H1 (cell line): ENCODE results near the gene SOHLH1. TPM values are rescaled to one million over a fixed set of nuclear protein-coding genes. Genes with fewer than 3 reads are reported as not detected.

Experiments used
- CTCF ChIA-PET: fragments of 300-600 bp; sonication (Branson Sonifier 250); formaldehyde crosslinking; loops from one replicate; lab custom pipeline; 2021; ENCODE audit not compliant: partially characterized antibody; lab: Charles Lee
- POLR2A ChIA-PET: fragments of 300-600 bp; sonication (Branson Sonifier 250); formaldehyde crosslinking; loops from one replicate; lab custom pipeline; 2021; ENCODE audit warnings: inconsistent platforms; ENCODE audit not compliant: partially characterized antibody; lab: Charles Lee
- DNase-seq, 2 experiments: peaks; one replicate each; pipeline versions ENCODE4 v3.0.0 to v3.0.0-alpha.2; 2010 to 2022; ENCODE audit warnings: low spot score in 2 of 2, low read depth in 1 of 2, mixed read lengths in 1 of 2
- FAIRE-seq: peaks from 2 replicates; lab custom pipeline; 2011; peaks lifted over from hg19 to GRCh38; lab: Jason Lieb, UNC
- H2AFZ ChIP-seq: 2 replicates; pipeline ENCODE4 v1.8.1; 2012; ENCODE audit warnings: low read length, inconsistent platforms
- H2AK5ac ChIP-seq: 2 replicates; pipeline ENCODE4 v1.6.1; 2013; ENCODE audit warnings: low read depth, low read length
- H2BK120ac ChIP-seq: replicated peaks from 2 replicates; pipeline ENCODE3; 2013; ENCODE audit warnings: low read depth, low read length, inconsistent platforms
- H2BK12ac ChIP-seq: 2 replicates; pipeline ENCODE4 v1.6.1; 2013; ENCODE audit warnings: low read depth, low read length
- H2BK15ac ChIP-seq: 2 replicates; pipeline ENCODE4 v1.6.1; 2013; ENCODE audit warnings: low read length
- H2BK20ac ChIP-seq: 2 replicates; pipeline ENCODE4 v1.6.1; 2013; ENCODE audit warnings: low read length
- H2BK5ac ChIP-seq: 2 replicates; pipeline ENCODE4 v1.6.1; 2013; ENCODE audit warnings: low read depth, low read length
- H3K14ac ChIP-seq: 2 replicates; pipeline ENCODE4 v1.6.1; 2013; ENCODE audit warnings: inconsistent platforms; ENCODE audit not compliant: insufficient read length
- H3K18ac ChIP-seq: 2 replicates; pipeline ENCODE4 v1.6.1; 2013; ENCODE audit warnings: low read length; ENCODE audit errors: extremely low read depth
- H3K23ac ChIP-seq: 2 replicates; pipeline ENCODE4 v1.6.1; 2013; ENCODE audit warnings: inconsistent platforms; ENCODE audit not compliant: insufficient read length
- H3K23me2 ChIP-seq: 2 replicates; pipeline ENCODE4 v1.6.1; 2013; ENCODE audit warnings: low read depth, low read length
- H3K27ac ChIP-seq: 2 replicates; pipeline ENCODE4 v1.6.1; 2011; ENCODE audit warnings: low read depth, low read length, inconsistent platforms
- H3K27me3 ChIP-seq, 4 experiments: replicated peaks in 1 of 4; 1 replicate in 1 of 4; 2 replicates in 3 of 4; pipeline versions ENCODE4 v1.6.1 to v1.8.1; 2011 to 2013; ENCODE audit warnings: low read length in 3 of 4, mild to moderate bottlenecking in 3 of 4, inconsistent platforms in 2 of 4, mixed read lengths in 2 of 4, moderate library complexity in 1 of 4; ENCODE audit not compliant: control insufficient read depth in 3 of 4, insufficient read depth in 3 of 4; ENCODE audit errors: extremely low read depth in 1 of 4
- H3K36me3 ChIP-seq, 4 experiments: 2 replicates each; pipeline versions ENCODE4 v1.6.1 to v1.8.1; 2011 to 2013; ENCODE audit warnings: mild to moderate bottlenecking in 4 of 4, low read length in 3 of 4, moderate library complexity in 2 of 4, control low read depth in 1 of 4, inconsistent platforms in 1 of 4; ENCODE audit not compliant: insufficient read depth in 4 of 4, control insufficient read depth in 2 of 4
- H3K4ac ChIP-seq: replicated peaks from 2 replicates; pipeline ENCODE3; 2013; ENCODE audit warnings: low read length, low read depth, mixed read lengths, inconsistent platforms; ENCODE audit not compliant: insufficient read length
- H3K4me1 ChIP-seq, 4 experiments: replicated peaks in 1 of 4; 1 replicate in 1 of 4; 2 replicates in 3 of 4; pipeline versions ENCODE4 v1.6.1 to v1.8.1; 2011 to 2013; ENCODE audit warnings: low read length in 3 of 4, inconsistent platforms in 2 of 4, mixed read lengths in 1 of 4; ENCODE audit not compliant: insufficient read depth in 4 of 4, control insufficient read depth in 3 of 4
- H3K4me2 ChIP-seq, 2 experiments: 2 replicates each; pipeline versions ENCODE4 v1.6.1 to v1.8.1; 2011 to 2013; ENCODE audit warnings: low read depth in 2 of 2, low read length in 2 of 2, control low read depth in 1 of 2, inconsistent platforms in 1 of 2, mild to moderate bottlenecking in 1 of 2; ENCODE audit not compliant: insufficient read depth in 1 of 2
- H3K4me3 ChIP-seq, 4 experiments: fragments of 200-600, 300-600 bp in 1 of 4; sonication (generic), shearing (Covaris generic), sonication (Bioruptor Twin) in 1 of 4; 2 replicates each; pipeline versions ENCODE4 v1.5.1 to v1.8.1; 2011 to 2016; ENCODE audit warnings: low read length in 4 of 4, low read depth in 3 of 4, control low read depth in 2 of 4, inconsistent platforms in 2 of 4, mild to moderate bottlenecking in 2 of 4, mixed read lengths in 1 of 4, moderate library complexity in 1 of 4; ENCODE audit not compliant: insufficient read depth in 2 of 4; ENCODE audit errors: extremely low read depth in 1 of 4
- H3K56ac ChIP-seq: replicated peaks from 2 replicates; pipeline ENCODE3; 2013; ENCODE audit warnings: low read depth, mild to moderate bottlenecking, mixed read lengths, low read length, inconsistent platforms; ENCODE audit not compliant: insufficient read length
- H3K79me1 ChIP-seq: 2 replicates; pipeline ENCODE4 v1.6.1; 2013; ENCODE audit warnings: low read depth, low read length, control low read depth
- H3K79me2 ChIP-seq, 2 experiments: 2 replicates each; pipeline versions ENCODE4 v1.6.1 to v1.8.1; 2012 to 2013; ENCODE audit warnings: low read length in 2 of 2, mild to moderate bottlenecking in 2 of 2, inconsistent platforms in 1 of 2; ENCODE audit not compliant: insufficient read depth in 2 of 2, control insufficient read depth in 1 of 2
- H3K9ac ChIP-seq, 4 experiments: replicated peaks in 1 of 4; 1 replicate in 1 of 4; 2 replicates in 3 of 4; pipeline versions ENCODE4 v1.6.1 to v1.8.1; 2011 to 2013; ENCODE audit warnings: low read depth in 3 of 4, low read length in 3 of 4, control low read depth in 2 of 4, mild to moderate bottlenecking in 2 of 4, moderate library complexity in 2 of 4, inconsistent platforms in 1 of 4; ENCODE audit errors: extremely low read depth in 1 of 4
- H3K9me3 ChIP-seq, 2 experiments: 2 replicates each; pipeline versions ENCODE4 v1.6.1 to v1.8.1; 2012 to 2013; ENCODE audit warnings: mild to moderate bottlenecking in 2 of 2, moderate library complexity in 2 of 2, control low read depth in 1 of 2, inconsistent platforms in 1 of 2, low read depth in 1 of 2, low read length in 1 of 2, mixed read lengths in 1 of 2; ENCODE audit not compliant: insufficient read depth in 2 of 2
- H4K20me1 ChIP-seq, 2 experiments: replicated peaks in 1 of 2; 2 replicates each; pipeline versions ENCODE3 to v1.8.1; 2011 to 2013; ENCODE audit warnings: inconsistent platforms in 2 of 2, low read length in 2 of 2, mild to moderate bottlenecking in 1 of 2; ENCODE audit not compliant: insufficient read depth in 2 of 2, control insufficient read depth in 1 of 2
- H4K5ac ChIP-seq: 2 replicates; pipeline ENCODE4 v1.6.1; 2013; ENCODE audit warnings: low read length, low read depth, mixed read lengths, inconsistent platforms; ENCODE audit not compliant: insufficient read length
- H4K8ac ChIP-seq: 2 replicates; pipeline ENCODE4 v1.8.0; 2013; ENCODE audit warnings: mild to moderate bottlenecking, moderate library complexity, low read length, inconsistent platforms; ENCODE audit not compliant: insufficient read depth; ENCODE audit errors: extremely low read depth
- H4K91ac ChIP-seq: replicated peaks from 2 replicates; pipeline ENCODE3; 2013; ENCODE audit warnings: low read length, mixed read lengths, inconsistent platforms; ENCODE audit not compliant: insufficient read length
- CEBPB ChIP-seq: IDR thresholded peaks from 2 replicates; pipeline ENCODE4 v1.6.1; 2012; ENCODE audit warnings: low read depth, low read length
- CTBP2 ChIP-seq: IDR thresholded peaks from 2 replicates; pipeline ENCODE4 v1.7.0; 2011; ENCODE audit warnings: borderline replicate concordance, mild to moderate bottlenecking, moderate library complexity, mixed read lengths, low read length; ENCODE audit not compliant: insufficient read depth, insufficient read length
- HDAC6 ChIP-seq: IDR thresholded peaks from one replicate; pipeline ENCODE4 v1.7.1; 2012; ENCODE audit warnings: low read depth, mild to moderate bottlenecking, inconsistent platforms, low read length, moderate library complexity
- KDM1A ChIP-seq: fragments of 200-600, 300-600 bp; sonication (generic); IDR thresholded peaks from 2 replicates; pipeline ENCODE4 v1.7.1; 2016; ENCODE audit warnings: mild to moderate bottlenecking, low read length, borderline replicate concordance
- RAD21 ChIP-seq, 2 experiments: IDR thresholded peaks in 1 of 2; conservative IDR thresholded peaks in 1 of 2; 2 replicates each; pipeline ENCODE4 v1.6.1; 2011; ENCODE audit warnings: low read depth in 2 of 2, low read length in 2 of 2, improper control_type of control experiment in 1 of 2, inconsistent platforms in 1 of 2, mild to moderate bottlenecking in 1 of 2, moderate library complexity in 1 of 2
- RNF2 ChIP-seq: fragments of 200-900, 300-1000 bp; sonication (generic); IDR thresholded peaks from 2 replicates; pipeline ENCODE4 v1.7.1; 2016; ENCODE audit warnings: borderline replicate concordance, low read depth, mild to moderate bottlenecking, antibody characterized with exemption, low read length; ENCODE audit not compliant: poor library complexity, severe bottlenecking; ENCODE audit errors: missing control alignments
- SAP30 ChIP-seq: fragments of 300-600 bp; sonication (generic); IDR thresholded peaks from 2 replicates; pipeline ENCODE4 v1.7.1; 2012; ENCODE audit warnings: low read length, moderate library complexity, mild to moderate bottlenecking, inconsistent platforms; ENCODE audit not compliant: insufficient read depth, insufficient replicate concordance
- WGBS, 2 experiments: shearing (Covaris generic) in 1 of 2; methylation state at CpG; one replicate each; pipeline versions ENCODE4 v1.1.6 to v1.1.7; 2013 to 2015; ENCODE audit warnings: low lambda C conversion rate in 2 of 2, mixed read lengths in 2 of 2, inconsistent platforms in 1 of 2, low coverage in 1 of 2, missing lambda C conversion rate in 1 of 2; ENCODE audit not compliant: insufficient replicate concordance in 2 of 2, insufficient coverage in 1 of 2, insufficient read length in 1 of 2; ENCODE audit errors: extremely low coverage in 1 of 2, missing lambda C conversion rate in 1 of 2; 5-methylcytosine and 5-hydroxymethylcytosine counted together
- polyA plus RNA-seq, 7 experiments: library from polyadenylated mRNA; depleted of rRNA in 3 of 7; stranded (reverse) in 5 of 7; unstranded in 2 of 7; fragments of >200 nt in 5 of 7; fragments of 200-250 nt in 2 of 7; gene quantifications; 1 replicate in 5 of 7; 2 replicates in 1 of 7; 4 replicates in 1 of 7; pipeline versions ENCODE4 v1.2.1 to v1.2.3, GENCODE V29; 2011 to 2013; ENCODE audit warnings: missing spikeins in 2 of 7, mixed read lengths in 2 of 7
- total RNA-seq: library from RNA; stranded (reverse); fragmentation: NEBNext Ultra II Directional; extraction: Animal tissue kit (Norgen Biotek cat#: 25700); gene quantifications from 2 replicates; pipeline ENCODE4 v1.2.1, GENCODE V29; 2021
- TF ChIP-seq, protein P1 (sequence below): IDR thresholded peaks from 2 replicates; pipeline ENCODE4 v1.6.1; 2011; ENCODE audit warnings: low read depth, mild to moderate bottlenecking, low read length; ENCODE audit not compliant: insufficient read depth

Gene SOHLH1
- total and polyA plus RNA-seq, 2 of the 8 experiments (the other 6 are each of a cell fraction or from before 2014, with no cell fraction given), result 0.11 TPM; not detected in 1

DNA sequence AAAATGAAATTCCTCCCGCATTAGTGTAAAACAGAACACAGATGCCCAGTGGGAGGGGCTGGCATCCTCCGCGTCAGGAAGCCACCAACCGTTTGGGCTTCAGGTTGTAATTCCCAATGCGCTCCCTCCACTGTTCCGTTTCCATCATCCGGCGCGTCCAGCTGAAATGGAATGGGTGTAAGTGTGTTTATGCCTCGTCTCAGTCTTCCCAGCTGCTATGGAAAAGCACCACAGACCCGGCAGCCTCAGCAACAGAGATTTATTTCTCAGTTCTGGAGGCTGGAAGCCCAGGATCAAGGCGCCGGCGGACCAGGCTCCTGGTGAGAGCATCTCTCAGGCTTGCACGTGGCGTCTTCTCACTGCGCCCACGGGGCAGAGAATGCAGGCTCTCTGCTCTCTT lies 23.1 kb upstream of the SOHLH1 start:
- FAIRE-seq (no peak), DNase-seq (no peak)
- Histone ChIP-seq H2BK5ac (no peak overlapping the region), H3K4me3 (no peak overlapping the region), H3K27me3 (no peaks in the 10 kb centered on the region; a peak in 1 of 7 replicates), H2AFZ (no peak overlapping the region), H3K27ac (no peak overlapping the region), H3K14ac (no peak overlapping the region), H3K23me2 (no peaks in the 10 kb centered on the region; the same call in 1 of the 2 replicates), H4K5ac (no peak overlapping the region), H3K4ac (no peak overlapping the region), H3K79me2 (no peaks in the 10 kb centered on the region), H3K56ac (no peak overlapping the region), H3K4me1 (peaks cover 0 to 9% (median 2%) of the 10 kb centered on the region in 4 experiments; a peak in 5 of 7 replicates), H4K20me1 (no peaks in the 10 kb centered on the region), H3K79me1 (no peaks in the 10 kb centered on the region), H3K18ac (no peak overlapping the region), H3K9me3 (no peaks in the 10 kb centered on the region), H2BK120ac (no peak overlapping the region), H4K91ac (no peak overlapping the region), H3K4me2 (no peak overlapping the region; a peak in 1 of 4 replicates), H3K36me3 (no peaks in the 10 kb centered on the region), H2BK12ac (no peak overlapping the region), H4K8ac (no peak overlapping the region), H3K9ac (no peak overlapping the region), H2BK15ac (no peak overlapping the region)
- 88% methylated on average over 17 of the region's 18 CpGs; no CpG with 5 or more reads in 1 of the 2 experiments for WGBS, 2 experiments
- CTCF ChIA-PET, result interaction anchor here (1.5 to 2.0 kb wide), 2 partner anchors 18 to 118 kb away, joined by 4 to 6 read pairs; no protein-coding TSS in a partner anchor
- TF ChIP-seq CTBP2 (no peak), HDAC6 (no peak), CEBPB (no peak), RAD21 (IDR thresholded peaks at IDR 0.05 in 1 of 2, conservative IDR thresholded peaks at IDR 0.05 in 1 of 2; ENCODE audit: low read depth in 2 of 2, low read length in 2 of 2) (no peak), KDM1A (no peak), RNF2 (no peak), SAP30 (no peak)
- TF ChIP-seq, protein P1, sequence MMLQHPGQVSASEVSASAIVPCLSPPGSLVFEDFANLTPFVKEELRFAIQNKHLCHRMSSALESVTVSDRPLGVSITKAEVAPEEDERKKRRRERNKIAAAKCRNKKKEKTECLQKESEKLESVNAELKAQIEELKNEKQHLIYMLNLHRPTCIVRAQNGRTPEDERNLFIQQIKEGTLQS, result no peak
- TF ChIP-seq, all 59 proteins: peak for 0
- POLR2A ChIA-PET, result no interaction called here
- Histone ChIP-seq H3K23ac (no peak overlapping the region), H2BK20ac (no peak overlapping the region), H2AK5ac (no peak overlapping the region)
